Pancreas (tissue), 10 donors: ENCODE results near the gene SLC5A10. TPM values are rescaled to one million over a fixed set of nuclear protein-coding genes. Genes with fewer than 3 reads are reported as not detected.
"Not testable (repeated sequence)": the region's sequence is repeated elsewhere in the genome, so short reads cannot be mapped to it uniquely, and the experiment has no call there.

ENCODE experiments used
- ATAC-seq, 4 donors: fragments of 200-7000 bp; cut with Tn5 transposase; one replicate each; pipeline versions ENCODE4 v1.8.0 to v1.9.1; 2020; ENCODE audit warnings: mild to moderate bottlenecking in 4 of 4, moderate library complexity in 4 of 4
- DNase-seq, 6 donors: peaks; one replicate each; pipeline ENCODE4 v3.0.0-alpha.2; 2020
- FAIRE-seq: peaks from 2 replicates; lab custom pipeline; 2012; peaks lifted over from hg19 to GRCh38; lab: Jason Lieb, UNC
- H3K27ac ChIP-seq, 4 donors: fragments of 200-600 bp; sonication (generic); 1 replicate in 3 of 4; 2 replicates in 1 of 4; pipeline versions ENCODE4 v1.5.0 to v1.8.0; 2020
- H3K27me3 ChIP-seq, 4 donors: fragments of 200-600 bp; one replicate each; pipeline ENCODE4 v1.8.0; 2021
- H3K36me3 ChIP-seq, 3 donors: fragments of 200-600 bp; sonication (generic) in 1 of 3; one replicate each; pipeline versions ENCODE4 v1.5.0 to v1.8.0; 2020 to 2021
- H3K4me1 ChIP-seq, 3 donors: fragments of 200-600 bp; one replicate each; pipeline ENCODE4 v1.8.0; 2021
- H3K4me3 ChIP-seq, 4 donors: fragments of 200-600 bp; sonication (generic) in 2 of 4; one replicate each; pipeline versions ENCODE4 v1.5.0 to v1.8.0; 2020 to 2021
- H3K9me3 ChIP-seq, 4 donors: fragments of 200-600 bp; one replicate each; pipeline ENCODE4 v1.8.0; 2021
- CTCF ChIP-seq, 4 donors: fragments of 200-600 bp; sonication (generic) in 3 of 4; IDR thresholded peaks; one replicate each; pipeline versions ENCODE4 v1.5.0 to v1.8.0; 2021; ENCODE audit warnings: antibody characterized with exemption in 4 of 4
- WGBS, 2 donors: extraction: QIAGEN DNeasy Blood & Tissue Kit; methylation state at CpG; one replicate each; pipeline ENCODE4 v1.1.7; 2013; 5-methylcytosine and 5-hydroxymethylcytosine counted together
- intact Hi-C, 3 donors: fragments of 100-400 bp; cut with DNase I; formaldehyde crosslinking; loops; one replicate each; pipeline versions ENCODE4 v1.11.1 to v1.14.2; 2022
- polyA plus RNA-seq, 2 donors: library from polyadenylated mRNA; stranded (reverse); fragments of 200-250 nt; gene quantifications; one replicate each; pipeline ENCODE4 v1.2.3, GENCODE V29; 2013
- total RNA-seq, 6 donors: library from RNA; stranded (reverse); fragmentation: NEBNext Ultra II Directional in 4 of 6; extraction: Animal tissue kit (Norgen Biotek cat#: 25700) in 4 of 6; gene quantifications; one replicate each; pipeline versions ENCODE4 v1.2.1 to v1.2.4, GENCODE V29; 2021 to 2023
- donor health status: healthy with polysubstance abuse.
- donor health status: DM: no; HTN: no; CAD: no; lungs with moderate emphysema.
- donor health status: DM: no; HTN: no; CAD: no.
- donor health status: control.
- donor health status: control.
- donor health status: Bipolar disorder and iron deficiency.
- donor health status: DM: yes; HTN: yes; CAD: no.
- donor health status: DM: no; HTN: no; CAD: no.
- donor health status: DM: no; HTN: no; CAD: no.
- donor health status: DM: yes; HTN: yes; CAD: no.

The SLC5A10 gene
- total and polyA plus RNA-seq, 8 donors: 0.02 TPM; not detected in 7

GRCh38 chr17:18955009-18955408 lies 3.0 kb downstream of the SLC5A10 start:
- Histone ChIP-seq H3K4me1 (peaks cover 2 to 5% (median 3%) of the 10 kb centered on the region in 3 donors), H3K4me3 (no peak overlapping the region), H3K36me3 (no peaks in the 10 kb centered on the region), H3K27me3 (no peaks in the 10 kb centered on the region), H3K9me3 (no peaks in the 10 kb centered on the region), H3K27ac (no peak overlapping the region)
- TF ChIP-seq CTCF (IDR thresholded peaks at IDR 0.05): no peak
- DNase-seq (no peak), FAIRE-seq (no peak), ATAC-seq (no peak)
- 90 to 98% methylated on average over 6 of the region's 6 CpGs for WGBS, 2 donors
- intact Hi-C loops: no loop called here

- H3K36me3 ChIP-seq, H3K27me3 ChIP-seq, intact Hi-C loops, FAIRE-seq, H3K4me3 ChIP-seq, ATAC-seq, DNase-seq, H3K9me3 ChIP-seq, H3K4me1 ChIP-seq, H3K27ac ChIP-seq: not testable (repeated sequence)
- 89 to 92% methylated on average over 6 of the region's 6 CpGs for WGBS, 2 donors
Observed at GRCh38 chr17:18956021-18956420, 4.1 kb downstream of the SLC5A10 start.

DNA sequence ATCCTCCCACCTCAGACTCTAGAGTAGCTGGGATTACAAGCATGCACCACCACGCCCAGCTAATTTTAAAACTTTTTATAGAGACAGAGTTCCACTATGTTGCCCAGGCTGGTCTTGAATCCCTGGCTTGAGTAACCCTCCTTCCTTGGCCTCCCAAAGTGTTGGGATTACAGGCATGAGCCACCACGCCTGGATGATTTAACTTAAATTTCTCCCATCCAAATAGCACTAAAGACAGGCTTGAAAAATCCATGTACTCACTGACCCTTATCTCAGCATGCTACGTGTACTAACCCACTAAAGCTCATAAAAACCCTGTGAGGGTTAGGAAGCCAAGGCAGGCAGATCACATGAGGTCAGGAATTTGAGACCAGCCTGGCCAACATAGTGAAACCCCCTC lies 4.6 kb downstream of the SLC5A10 start:
- FAIRE-seq (no peak), DNase-seq (no peak), ATAC-seq (no peak)
- no peaks in the 10 kb centered on the region for H3K9me3 ChIP-seq
- H3K4me1 ChIP-seq: no peaks in the 10 kb centered on the region
- 85% methylated on average over 3 of the region's 3 CpGs for WGBS, 2 donors
- no peaks in the 10 kb centered on the region for H3K27me3 ChIP-seq
- no peaks in the 10 kb centered on the region for H3K36me3 ChIP-seq
- H3K27ac ChIP-seq: no peak overlapping the region
- intact Hi-C loops: no loop called here
- no peak for TF ChIP-seq CTCF (IDR thresholded peaks at IDR 0.05)
- no peak overlapping the region for H3K4me3 ChIP-seq

GRCh38 chr17:18957831-18958230 lies 5.9 kb downstream of the SLC5A10 start:
- FAIRE-seq (no peak), DNase-seq (no peak), ATAC-seq (no peak)
- Histone ChIP-seq H3K27ac (no peak overlapping the region), H3K27me3 (no peaks in the 10 kb centered on the region), H3K4me3 (no peak overlapping the region), H3K4me1 (no peaks in the 10 kb centered on the region), H3K36me3 (no peaks in the 10 kb centered on the region), H3K9me3 (no peaks in the 10 kb centered on the region)
- no peak for TF ChIP-seq CTCF (IDR thresholded peaks at IDR 0.05)
- WGBS, 2 donors: 76 to 85% methylated on average over 4 of the region's 4 CpGs
- intact Hi-C loops: no loop called here

DNA sequence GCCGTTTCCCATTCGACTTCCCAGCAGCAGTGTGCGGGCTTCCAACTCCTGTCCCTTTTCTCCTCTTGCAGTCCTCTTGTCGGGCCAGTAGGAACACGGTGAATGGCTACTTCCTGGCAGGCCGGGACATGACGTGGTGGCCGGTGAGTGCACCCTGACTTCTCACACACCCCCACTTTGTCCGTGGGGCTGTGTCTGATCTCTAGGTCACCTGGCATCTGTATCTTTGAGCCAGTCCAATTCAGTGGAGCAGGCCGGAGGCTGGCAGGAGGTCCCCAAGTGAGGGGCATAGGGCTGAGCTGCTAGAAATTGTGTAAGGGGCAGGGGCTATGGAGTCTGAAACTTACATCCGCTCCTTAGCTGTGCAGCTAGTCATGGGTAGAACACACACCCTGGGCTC lies 6.6 kb downstream of the SLC5A10 start:
- Histone ChIP-seq H3K4me1 (no peaks in the 10 kb centered on the region), H3K9me3 (no peaks in the 10 kb centered on the region), H3K27ac (no peak overlapping the region), H3K27me3 (no peaks in the 10 kb centered on the region), H3K36me3 (no peaks in the 10 kb centered on the region), H3K4me3 (no peak overlapping the region)
- ATAC-seq: no peak
- DNase-seq: no peak
- no peak for FAIRE-seq
- 82 to 83% methylated on average over 11 of the region's 11 CpGs for WGBS, 2 donors
- intact Hi-C loops: no loop called here
- TF ChIP-seq CTCF (IDR thresholded peaks at IDR 0.05): no peak
